ENCODE results near the gene MEGF6.

Gene MEGF6

DNA sequence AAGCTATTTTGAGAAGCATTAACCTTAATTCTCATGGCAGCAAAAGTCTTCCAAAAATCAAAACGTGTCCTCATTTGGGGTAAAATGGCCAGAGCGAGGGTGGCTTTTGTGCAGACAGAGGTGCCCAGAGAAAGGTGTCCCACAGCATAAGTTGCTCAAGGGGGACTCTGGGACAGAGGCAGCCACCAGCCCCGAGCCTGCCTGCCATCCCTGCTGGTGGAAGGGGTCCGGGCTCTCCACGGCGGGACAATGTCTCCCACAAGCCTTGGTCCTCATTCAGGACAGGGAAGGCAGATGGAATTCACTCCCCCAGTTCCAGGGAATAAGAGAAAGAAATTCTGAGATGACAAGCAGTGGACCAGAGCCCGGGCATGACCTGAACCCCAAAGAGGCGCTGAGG lies 169.4 kb downstream of the MEGF6 start:
- TF ChIP-seq, protein P1, sequence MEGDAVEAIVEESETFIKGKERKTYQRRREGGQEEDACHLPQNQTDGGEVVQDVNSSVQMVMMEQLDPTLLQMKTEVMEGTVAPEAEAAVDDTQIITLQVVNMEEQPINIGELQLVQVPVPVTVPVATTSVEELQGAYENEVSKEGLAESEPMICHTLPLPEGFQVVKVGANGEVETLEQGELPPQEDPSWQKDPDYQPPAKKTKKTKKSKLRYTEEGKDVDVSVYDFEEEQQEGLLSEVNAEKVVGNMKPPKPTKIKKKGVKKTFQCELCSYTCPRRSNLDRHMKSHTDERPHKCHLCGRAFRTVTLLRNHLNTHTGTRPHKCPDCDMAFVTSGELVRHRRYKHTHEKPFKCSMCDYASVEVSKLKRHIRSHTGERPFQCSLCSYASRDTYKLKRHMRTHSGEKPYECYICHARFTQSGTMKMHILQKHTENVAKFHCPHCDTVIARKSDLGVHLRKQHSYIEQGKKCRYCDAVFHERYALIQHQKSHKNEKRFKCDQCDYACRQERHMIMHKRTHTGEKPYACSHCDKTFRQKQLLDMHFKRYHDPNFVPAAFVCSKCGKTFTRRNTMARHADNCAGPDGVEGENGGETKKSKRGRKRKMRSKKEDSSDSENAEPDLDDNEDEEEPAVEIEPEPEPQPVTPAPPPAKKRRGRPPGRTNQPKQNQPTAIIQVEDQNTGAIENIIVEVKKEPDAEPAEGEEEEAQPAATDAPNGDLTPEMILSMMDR (IDR thresholded peaks at IDR 0.05; ENCODE audit: low read depth, low read length) = no peak

DNA sequence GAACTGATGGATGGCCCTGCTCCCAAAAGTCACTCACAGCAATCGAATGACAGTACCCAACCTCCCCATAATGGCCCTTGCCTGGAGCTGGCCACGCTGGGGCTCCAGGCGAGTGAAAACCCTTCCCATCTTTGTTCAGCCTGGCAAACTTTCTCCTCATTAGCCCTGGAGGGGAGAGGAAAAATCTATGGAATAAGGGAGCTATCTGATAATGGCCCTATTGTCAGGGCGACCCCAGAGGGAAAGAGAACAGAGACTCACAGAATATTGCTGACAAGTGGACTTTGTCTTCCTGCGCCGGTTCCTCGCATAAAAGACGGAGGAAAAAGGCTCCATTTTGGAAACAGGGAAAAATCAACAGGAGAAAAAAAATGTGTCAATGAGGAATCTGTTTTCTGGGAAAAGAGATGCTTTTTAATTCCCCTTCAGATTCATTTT lies 169.9 kb downstream of the MEGF6 start:
- DNase-seq (ENCODE audit: extremely low read depth, low read depth) = no peak

More for the DNA sequence above, 169.4 kb downstream of the MEGF6 start:
- no peak for DNase-seq (ENCODE audit: extremely low read depth, low read depth)

GRCh38 chr1:3440711-3441409 lies 170.4 kb downstream of the MEGF6 start:
- TF ChIP-seq, protein P1 (IDR thresholded peaks at IDR 0.05; ENCODE audit: low read depth, low read length) = no peak
- no peak for DNase-seq (ENCODE audit: extremely low read depth, low read depth)

More for the DNA sequence above, 169.9 kb downstream of the MEGF6 start:
- TF ChIP-seq, protein P1 (IDR thresholded peaks at IDR 0.05; ENCODE audit: low read depth, low read length) = no peak

GRCh38 chr1:3440300-3440681 lies 171.0 kb downstream of the MEGF6 start:
- TF ChIP-seq, protein P1 (IDR thresholded peaks at IDR 0.05; ENCODE audit: low read depth, low read length) = no peak
- no peak for DNase-seq (ENCODE audit: extremely low read depth, low read depth)
